Panc1 (cell line): ENCODE data around the gene NRCAM.

Experiments used
- POLR2AphosphoS5 ChIP-seq: IDR thresholded peaks from 2 replicates; pipeline ENCODE4 v1.6.1; 2012; ENCODE audit warnings: mild to moderate bottlenecking, low read depth, low read length, moderate library complexity
- SIN3A ChIP-seq: IDR thresholded peaks from 2 replicates; pipeline ENCODE4 v1.6.1; 2012; ENCODE audit warnings: low read depth, mild to moderate bottlenecking, low read length, moderate library complexity, borderline replicate concordance; ENCODE audit not compliant: insufficient read depth
- TCF7L2 ChIP-seq: IDR thresholded peaks from 2 replicates; pipeline ENCODE4 v1.6.1; 2011; ENCODE audit warnings: mild to moderate bottlenecking, low read depth, low read length, inconsistent platforms
- TF ChIP-seq, protein P1 (sequence below): fragments of 450-650 bp; IDR thresholded peaks from 2 replicates; pipeline ENCODE4 v1.5.1; 2017; ENCODE audit warnings: mild to moderate bottlenecking
- TF ChIP-seq, protein P2 (sequence below), 2 experiments: IDR thresholded peaks; 2 replicates each; pipeline ENCODE4 v1.6.1; 2011 to 2012; ENCODE audit warnings: low read depth in 2 of 2, control low read depth in 1 of 2, low read length in 1 of 2, mild to moderate bottlenecking in 1 of 2, moderate library complexity in 1 of 2; ENCODE audit not compliant: insufficient read depth in 1 of 2

DNA sequence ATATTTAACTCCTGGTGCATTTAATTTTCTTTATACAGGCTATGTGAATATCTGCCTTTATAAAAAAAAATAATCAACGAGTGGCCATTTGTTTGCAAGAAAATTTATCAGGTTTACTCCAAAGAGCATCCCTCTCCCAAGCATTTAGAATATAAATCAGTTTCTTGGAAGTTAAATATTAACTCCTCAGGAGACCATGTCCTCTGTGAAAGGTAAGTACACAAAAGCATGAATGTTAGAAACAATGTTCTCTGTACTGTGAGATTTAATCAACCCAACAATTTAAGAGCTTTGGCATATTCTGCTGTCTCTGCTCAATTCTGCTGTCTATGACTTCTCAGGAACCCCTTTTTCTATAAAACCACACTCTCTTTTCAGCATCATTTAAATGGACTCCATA is 206.8 kb downstream of the NRCAM start:
- TF ChIP-seq, protein P1, sequence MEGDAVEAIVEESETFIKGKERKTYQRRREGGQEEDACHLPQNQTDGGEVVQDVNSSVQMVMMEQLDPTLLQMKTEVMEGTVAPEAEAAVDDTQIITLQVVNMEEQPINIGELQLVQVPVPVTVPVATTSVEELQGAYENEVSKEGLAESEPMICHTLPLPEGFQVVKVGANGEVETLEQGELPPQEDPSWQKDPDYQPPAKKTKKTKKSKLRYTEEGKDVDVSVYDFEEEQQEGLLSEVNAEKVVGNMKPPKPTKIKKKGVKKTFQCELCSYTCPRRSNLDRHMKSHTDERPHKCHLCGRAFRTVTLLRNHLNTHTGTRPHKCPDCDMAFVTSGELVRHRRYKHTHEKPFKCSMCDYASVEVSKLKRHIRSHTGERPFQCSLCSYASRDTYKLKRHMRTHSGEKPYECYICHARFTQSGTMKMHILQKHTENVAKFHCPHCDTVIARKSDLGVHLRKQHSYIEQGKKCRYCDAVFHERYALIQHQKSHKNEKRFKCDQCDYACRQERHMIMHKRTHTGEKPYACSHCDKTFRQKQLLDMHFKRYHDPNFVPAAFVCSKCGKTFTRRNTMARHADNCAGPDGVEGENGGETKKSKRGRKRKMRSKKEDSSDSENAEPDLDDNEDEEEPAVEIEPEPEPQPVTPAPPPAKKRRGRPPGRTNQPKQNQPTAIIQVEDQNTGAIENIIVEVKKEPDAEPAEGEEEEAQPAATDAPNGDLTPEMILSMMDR, result no peak
- no peak for TF ChIP-seq SIN3A
- TF ChIP-seq, protein P2, sequence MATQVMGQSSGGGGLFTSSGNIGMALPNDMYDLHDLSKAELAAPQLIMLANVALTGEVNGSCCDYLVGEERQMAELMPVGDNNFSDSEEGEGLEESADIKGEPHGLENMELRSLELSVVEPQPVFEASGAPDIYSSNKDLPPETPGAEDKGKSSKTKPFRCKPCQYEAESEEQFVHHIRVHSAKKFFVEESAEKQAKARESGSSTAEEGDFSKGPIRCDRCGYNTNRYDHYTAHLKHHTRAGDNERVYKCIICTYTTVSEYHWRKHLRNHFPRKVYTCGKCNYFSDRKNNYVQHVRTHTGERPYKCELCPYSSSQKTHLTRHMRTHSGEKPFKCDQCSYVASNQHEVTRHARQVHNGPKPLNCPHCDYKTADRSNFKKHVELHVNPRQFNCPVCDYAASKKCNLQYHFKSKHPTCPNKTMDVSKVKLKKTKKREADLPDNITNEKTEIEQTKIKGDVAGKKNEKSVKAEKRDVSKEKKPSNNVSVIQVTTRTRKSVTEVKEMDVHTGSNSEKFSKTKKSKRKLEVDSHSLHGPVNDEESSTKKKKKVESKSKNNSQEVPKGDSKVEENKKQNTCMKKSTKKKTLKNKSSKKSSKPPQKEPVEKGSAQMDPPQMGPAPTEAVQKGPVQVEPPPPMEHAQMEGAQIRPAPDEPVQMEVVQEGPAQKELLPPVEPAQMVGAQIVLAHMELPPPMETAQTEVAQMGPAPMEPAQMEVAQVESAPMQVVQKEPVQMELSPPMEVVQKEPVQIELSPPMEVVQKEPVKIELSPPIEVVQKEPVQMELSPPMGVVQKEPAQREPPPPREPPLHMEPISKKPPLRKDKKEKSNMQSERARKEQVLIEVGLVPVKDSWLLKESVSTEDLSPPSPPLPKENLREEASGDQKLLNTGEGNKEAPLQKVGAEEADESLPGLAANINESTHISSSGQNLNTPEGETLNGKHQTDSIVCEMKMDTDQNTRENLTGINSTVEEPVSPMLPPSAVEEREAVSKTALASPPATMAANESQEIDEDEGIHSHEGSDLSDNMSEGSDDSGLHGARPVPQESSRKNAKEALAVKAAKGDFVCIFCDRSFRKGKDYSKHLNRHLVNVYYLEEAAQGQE (IDR thresholded peaks at IDR 0.05; ENCODE audit: insufficient read depth in 1 of 2, low read depth in 2 of 2, low read length in 1 of 2), result no peak
- no peak for TF ChIP-seq POLR2AphosphoS5
- no peak for TF ChIP-seq TCF7L2
